Activated CD4-positive, alpha-beta T cell treated with anti-CD3 and anti-CD28 coated beads, Interleukin-2, amount 50 U/mL, for 48 hours (primary cell): ENCODE measurements around the gene ZNF407.
A peak's percentile ranks its signal among the peaks of the same experiment; 100 is the strongest.

ENCODE experiments used
- DNase-seq, 2 experiments: peaks; one replicate each; pipeline ENCODE4 v3.0.0-alpha.2; 2020

Gene ZNF407

GRCh38 chr18:74982946-74983635, 385.4 kb downstream of the ZNF407 start:
- no peak for DNase-seq

- DNase-seq = no peak
Observed at GRCh38 chr18:74989134-74989533, 391.5 kb downstream of the ZNF407 start.

GRCh38 chr18:74990563-74991081, 393.0 kb downstream of the ZNF407 start:
- DNase-seq = no peak

- peak; percentile 6 to 24 for DNase-seq
Observed at GRCh38 chr18:74994502-74995418, 397.1 kb downstream of the ZNF407 start.

DNA sequence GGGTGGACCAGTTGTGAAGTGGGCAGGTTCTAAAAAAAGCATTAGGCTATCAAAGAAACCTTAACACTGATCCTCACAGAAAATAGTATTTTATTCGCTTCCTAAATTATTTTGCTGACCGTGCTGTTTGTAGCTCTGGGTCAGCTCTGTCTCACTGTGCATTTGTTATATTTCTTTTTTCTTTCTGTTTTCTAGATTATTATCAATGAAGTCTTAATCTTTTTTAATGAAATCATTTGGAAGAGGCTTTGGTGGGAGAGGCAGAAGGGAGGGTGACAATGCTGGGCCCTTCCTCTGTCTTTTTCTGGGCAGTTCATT, 397.7 kb downstream of the ZNF407 start:
- no peak for DNase-seq

GRCh38 chr18:74996055-74996454, 398.4 kb downstream of the ZNF407 start:
- no peak for DNase-seq

- no peak for DNase-seq
Observed at GRCh38 chr18:74996996-74997395, 399.3 kb downstream of the ZNF407 start.

- no peak for DNase-seq
Observed at GRCh38 chr18:75000920-75001319, 403.2 kb downstream of the ZNF407 start.

GRCh38 chr18:75003039-75003438, 405.4 kb downstream of the ZNF407 start:
- no peak for DNase-seq

- DNase-seq = no peak
Observed at GRCh38 chr18:75003764-75004690, 406.4 kb downstream of the ZNF407 start.

DNA sequence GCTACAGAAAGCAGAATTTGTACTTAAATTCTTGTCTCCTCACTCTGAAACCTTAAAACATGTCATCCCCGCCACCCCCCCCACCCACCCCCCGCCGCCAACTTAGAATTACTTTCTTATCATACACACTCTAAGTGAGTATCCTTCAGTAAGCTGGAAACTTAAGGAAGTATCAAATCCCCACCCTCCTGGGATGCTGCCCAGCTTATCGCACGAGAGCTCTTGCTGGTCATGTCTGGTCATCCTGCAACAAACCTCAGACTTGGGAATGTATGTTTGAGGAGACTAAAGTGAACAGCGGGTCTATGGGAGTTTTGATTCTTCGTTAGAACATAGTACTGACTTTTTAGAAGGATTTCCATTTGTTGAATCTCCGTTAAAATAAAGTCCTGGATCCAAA, 408.0 kb downstream of the ZNF407 start:
- DNase-seq = no peak

GRCh38 chr18:75008186-75008585, 410.5 kb downstream of the ZNF407 start:
- no peak for DNase-seq

- DNase-seq = no peak
Observed at GRCh38 chr18:75009296-75009695, 411.6 kb downstream of the ZNF407 start.

DNA sequence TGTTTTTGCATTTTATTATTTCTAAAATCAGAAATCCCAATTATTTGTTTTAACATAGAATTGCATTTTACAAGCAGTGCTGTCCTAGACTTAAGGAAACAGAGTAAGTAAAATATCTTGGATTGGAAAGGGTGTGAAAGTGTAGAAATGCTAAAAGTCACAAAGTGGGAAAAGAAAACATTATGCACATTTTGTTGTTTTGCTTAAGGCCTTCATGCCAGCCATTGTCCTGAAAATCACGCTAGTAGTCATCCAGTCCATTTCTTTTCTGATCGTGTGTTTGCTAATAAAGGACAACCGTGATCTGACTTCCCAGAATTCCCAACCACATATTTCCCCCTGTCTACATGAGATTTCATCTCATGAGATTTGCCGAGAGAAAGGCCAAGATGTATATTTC, 412.2 kb downstream of the ZNF407 start:
- DNase-seq = no peak

- no peak for DNase-seq
Observed at GRCh38 chr18:75010278-75010677, 412.6 kb downstream of the ZNF407 start.

GRCh38 chr18:75010689-75011088, 413.0 kb downstream of the ZNF407 start:
- DNase-seq = no peak

GRCh38 chr18:75016025-75016717, 418.5 kb downstream of the ZNF407 start:
- DNase-seq = no peak

DNA sequence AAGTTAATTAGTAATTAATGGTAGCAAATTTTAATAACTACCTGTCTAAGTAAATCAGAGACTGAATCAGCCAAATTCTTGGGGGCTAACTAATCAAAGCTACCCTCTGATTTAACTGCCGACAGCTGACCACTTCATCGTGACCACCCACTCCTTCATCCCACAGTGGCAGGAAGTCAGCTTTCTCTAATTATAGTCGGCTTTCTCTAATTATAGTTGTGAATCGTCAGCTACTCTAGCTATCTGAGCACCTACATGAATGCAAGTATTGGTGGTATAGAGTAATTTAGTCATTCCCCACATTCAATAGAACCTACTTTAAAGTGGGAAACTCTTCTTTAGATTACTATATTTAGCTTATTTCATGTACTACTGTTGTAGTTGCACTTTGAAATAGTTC, 425.8 kb downstream of the ZNF407 start:
- DNase-seq = no peak

GRCh38 chr18:75024871-75025270, 427.2 kb downstream of the ZNF407 start:
- DNase-seq = no peak

- DNase-seq = no peak
Observed at GRCh38 chr18:75025573-75025972, 427.9 kb downstream of the ZNF407 start.

GRCh38 chr18:75029481-75029880, 431.8 kb downstream of the ZNF407 start:
- no peak for DNase-seq

GRCh38 chr18:75031717-75032317, 434.1 kb downstream of the ZNF407 start:
- no peak for DNase-seq
